Mesendoderm (in vitro differentiated cells): ENCODE results near the gene TMEM125.

Source experiments
- DNase-seq: peaks from one replicate; pipeline ENCODE4 v3.0.0; 2013
- H2AK5ac ChIP-seq: 2 replicates; pipeline ENCODE4 v1.6.1; 2013; ENCODE audit warnings: low read length, inconsistent platforms
- H2BK120ac ChIP-seq: 2 replicates; pipeline ENCODE4 v1.6.1; 2013; ENCODE audit warnings: low read depth, mild to moderate bottlenecking, low read length, moderate library complexity, mixed read lengths
- H2BK15ac ChIP-seq: replicated peaks from 2 replicates; pipeline ENCODE4 v1.6.1; 2013; ENCODE audit warnings: low read depth, mild to moderate bottlenecking, moderate library complexity
- H2BK5ac ChIP-seq: 2 replicates; pipeline ENCODE4 v1.6.1; 2013; ENCODE audit warnings: low read length, inconsistent platforms
- H3K18ac ChIP-seq: 2 replicates; pipeline ENCODE4 v1.6.1; 2013; ENCODE audit warnings: mild to moderate bottlenecking, low read length, mixed read lengths
- H3K23ac ChIP-seq: one replicate; pipeline ENCODE4 v1.6.1; 2013; ENCODE audit warnings: low read length
- H3K27ac ChIP-seq: 2 replicates; pipeline ENCODE4 v1.5.1; 2013; ENCODE audit warnings: low read depth, mild to moderate bottlenecking, inconsistent platforms, low read length, moderate library complexity
- H3K27me3 ChIP-seq: 2 replicates; pipeline ENCODE4 v1.6.1; 2013; ENCODE audit warnings: low read length, control low read depth, mild to moderate bottlenecking, inconsistent platforms; ENCODE audit not compliant: insufficient read depth, poor library complexity
- H3K36me3 ChIP-seq: 2 replicates; pipeline ENCODE4 v1.6.1; 2013; ENCODE audit warnings: low read length, inconsistent platforms; ENCODE audit not compliant: control insufficient read depth, insufficient read depth
- H3K4ac ChIP-seq: one replicate; pipeline ENCODE4 v1.6.1; 2013; ENCODE audit warnings: low read depth, mild to moderate bottlenecking, low read length, moderate library complexity
- H3K4me1 ChIP-seq: 2 replicates; pipeline ENCODE4 v1.6.1; 2013; ENCODE audit warnings: low read depth, low read length, inconsistent platforms; ENCODE audit not compliant: control insufficient read depth
- H3K4me2 ChIP-seq: 2 replicates; pipeline ENCODE4 v1.6.1; 2013; ENCODE audit warnings: low read length
- H3K4me3 ChIP-seq: 2 replicates; pipeline ENCODE4 v1.5.1; 2013; ENCODE audit warnings: mild to moderate bottlenecking, low read length
- H3K56ac ChIP-seq: one replicate; pipeline ENCODE4 v1.6.1; 2013; ENCODE audit warnings: low read length
- H3K79me1 ChIP-seq: 2 replicates; pipeline ENCODE4 v1.6.1; 2013; ENCODE audit warnings: low read length, inconsistent platforms
- H3K79me2 ChIP-seq: 2 replicates; pipeline ENCODE4 v1.6.1; 2013; ENCODE audit warnings: mild to moderate bottlenecking, low read length; ENCODE audit not compliant: control insufficient read depth, insufficient read depth
- H3K9ac ChIP-seq: 2 replicates; pipeline ENCODE4 v1.6.1; 2013; ENCODE audit warnings: low read length, inconsistent platforms
- H4K5ac ChIP-seq: one replicate; pipeline ENCODE4 v1.6.1; 2013; ENCODE audit warnings: low read length
- H4K8ac ChIP-seq: one replicate; pipeline ENCODE4 v1.6.1; 2013; ENCODE audit warnings: low read depth, mild to moderate bottlenecking, control low read depth, low read length, moderate library complexity
- WGBS: extraction: QIAGEN DNeasy Blood & Tissue Kit; methylation state at CpG from one replicate; pipeline ENCODE4 v1.1.7; 2013; ENCODE audit warnings: low lambda C conversion rate, missing lambda C conversion rate; ENCODE audit not compliant: insufficient coverage; ENCODE audit errors: extremely low coverage; 5-methylcytosine and 5-hydroxymethylcytosine counted together

Gene TMEM125

DNA sequence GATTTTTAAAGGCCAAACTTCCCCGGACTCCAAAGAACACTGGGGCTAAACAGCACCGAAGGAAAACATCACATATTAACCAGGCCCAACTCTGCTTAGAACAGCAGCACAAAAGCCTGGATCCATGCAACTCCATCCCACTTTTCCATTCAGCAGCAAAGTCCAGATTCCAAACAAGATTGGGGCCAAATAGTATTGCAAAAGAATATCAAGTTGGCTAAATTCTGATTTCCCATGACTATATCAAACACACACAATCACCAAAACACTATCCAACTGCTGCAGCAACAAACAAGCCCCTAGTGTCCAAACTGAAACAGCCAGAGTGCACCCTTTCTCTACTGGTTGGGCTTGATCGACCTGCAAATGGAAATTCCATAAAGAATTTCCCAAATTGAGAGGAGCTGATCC is 19.4 kb upstream of the TMEM125 start:
- Histone ChIP-seq H4K8ac (no peak overlapping the region), H3K79me1 (no peaks in the 10 kb centered on the region), H3K4me3 (no peak overlapping the region), H3K23ac (no peak overlapping the region), H3K4me2 (no peak overlapping the region), H3K4ac (no peak overlapping the region), H2BK5ac (no peak overlapping the region), H3K79me2 (no peaks in the 10 kb centered on the region), H3K27ac (no peak overlapping the region), H2BK120ac (no peak overlapping the region), H3K36me3 (no peaks in the 10 kb centered on the region), H2BK15ac (no peak overlapping the region), H2AK5ac (no peak overlapping the region), H4K5ac (no peak overlapping the region), H3K9ac (no peak overlapping the region), H3K56ac (no peak overlapping the region), H3K4me1 (no peaks in the 10 kb centered on the region), H3K27me3 (no peaks in the 10 kb centered on the region), H3K18ac (no peak overlapping the region)
- no CpG with 5 or more reads among the region's 3 CpGs for WGBS
- no peak for DNase-seq

DNA sequence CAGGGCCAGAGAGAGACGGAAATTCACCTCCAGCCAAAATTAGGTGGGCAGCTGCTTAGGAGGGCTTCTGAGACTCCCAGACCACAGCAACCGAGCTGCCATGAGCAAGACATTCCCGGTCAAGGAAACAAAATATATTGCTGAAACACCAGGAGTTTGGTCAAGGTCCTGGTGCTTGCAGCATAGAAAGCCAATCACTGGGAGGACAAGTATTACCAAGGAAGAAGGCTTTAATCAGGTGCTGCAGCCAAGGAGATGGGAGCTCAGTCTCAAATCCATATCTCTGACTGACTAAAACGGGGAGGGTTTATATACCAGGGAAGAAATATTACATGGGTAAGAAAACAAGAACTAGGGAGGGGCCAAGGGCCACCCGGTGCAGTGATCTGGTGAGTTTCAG is 18.8 kb upstream of the TMEM125 start:
- H3K23ac ChIP-seq, result no peak overlapping the region
- H4K8ac ChIP-seq, result no peak overlapping the region
- no peak overlapping the region for H2BK5ac ChIP-seq
- H3K56ac ChIP-seq, result no peak overlapping the region
- H3K4ac ChIP-seq, result no peak overlapping the region
- H2BK15ac ChIP-seq, result no peak overlapping the region
- no peak overlapping the region for H3K4me2 ChIP-seq
- no peaks in the 10 kb centered on the region for H3K79me2 ChIP-seq
- WGBS, result no CpG with 5 or more reads among the region's 5 CpGs
- no peak overlapping the region for H3K27ac ChIP-seq
- H3K79me1 ChIP-seq, result no peaks in the 10 kb centered on the region
- H3K9ac ChIP-seq, result no peak overlapping the region
- H3K18ac ChIP-seq, result no peak overlapping the region
- H4K5ac ChIP-seq, result no peak overlapping the region
- H2BK120ac ChIP-seq, result no peak overlapping the region
- no peaks in the 10 kb centered on the region for H3K27me3 ChIP-seq
- H3K36me3 ChIP-seq, result no peaks in the 10 kb centered on the region
- H3K4me3 ChIP-seq, result no peak overlapping the region
- H2AK5ac ChIP-seq, result no peak overlapping the region
- H3K4me1 ChIP-seq, result no peaks in the 10 kb centered on the region
- no peak for DNase-seq

DNA sequence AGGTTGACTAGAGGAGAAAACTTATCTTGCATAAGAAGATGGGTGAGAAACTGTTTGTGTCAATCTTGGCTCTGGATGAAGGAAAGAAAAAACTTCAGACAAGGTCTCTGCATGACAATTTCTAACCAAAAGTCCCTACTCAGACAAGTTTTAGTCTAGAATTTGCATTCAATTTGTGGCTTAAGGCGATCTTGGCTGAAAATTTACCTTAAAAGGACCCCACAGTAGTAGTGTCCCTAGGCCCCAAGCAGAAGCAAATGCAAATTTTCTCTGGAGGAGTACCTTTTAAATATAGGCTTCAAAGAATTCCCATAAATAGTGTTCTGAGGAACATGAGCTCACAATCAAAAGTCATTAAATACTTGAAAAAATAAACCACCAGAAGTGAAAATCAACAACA is 17.6 kb upstream of the TMEM125 start:
- Histone ChIP-seq H3K79me2 (no peaks in the 10 kb centered on the region), H3K56ac (no peak overlapping the region), H3K4me2 (no peak overlapping the region), H2AK5ac (no peak overlapping the region), H3K4me1 (no peaks in the 10 kb centered on the region), H3K23ac (no peak overlapping the region), H2BK5ac (no peak overlapping the region), H2BK15ac (no peak overlapping the region), H3K36me3 (no peaks in the 10 kb centered on the region), H3K9ac (no peak overlapping the region), H3K27ac (no peak overlapping the region), H3K27me3 (no peaks in the 10 kb centered on the region), H3K4ac (no peak overlapping the region), H3K79me1 (no peaks in the 10 kb centered on the region), H4K5ac (no peak overlapping the region), H3K4me3 (no peak overlapping the region), H4K8ac (no peak overlapping the region), H3K18ac (no peak overlapping the region), H2BK120ac (no peak overlapping the region)
- no peak for DNase-seq
- no CpG with 5 or more reads among the region's 1 CpG for WGBS

DNA sequence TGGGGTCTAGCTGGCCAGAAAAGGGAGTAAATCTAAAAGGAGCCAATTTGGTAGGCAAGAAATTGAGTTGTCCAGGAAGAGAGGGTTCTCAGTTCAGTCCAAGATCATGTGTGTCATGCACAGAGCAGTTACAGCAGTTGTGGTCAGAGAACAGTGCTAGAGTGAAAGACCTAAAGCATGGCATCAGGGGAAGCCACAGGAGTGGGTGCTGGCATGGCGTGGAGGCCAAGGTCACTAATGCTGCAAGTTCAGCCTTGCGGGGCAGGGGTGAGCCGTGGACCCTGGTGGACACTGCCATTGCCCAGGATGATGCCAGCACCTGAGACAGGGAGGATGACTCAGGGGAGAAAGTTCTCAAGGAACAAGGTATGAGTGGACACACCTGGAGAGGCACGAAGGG is 16.6 kb upstream of the TMEM125 start:
- Histone ChIP-seq H3K79me2 (no peaks in the 10 kb centered on the region), H3K36me3 (no peaks in the 10 kb centered on the region), H3K4me2 (no peak overlapping the region), H3K27me3 (no peaks in the 10 kb centered on the region), H4K5ac (no peak overlapping the region), H2BK15ac (no peak overlapping the region), H3K23ac (no peak overlapping the region), H3K18ac (no peak overlapping the region), H2BK5ac (no peak overlapping the region), H3K27ac (no peak overlapping the region), H3K79me1 (no peaks in the 10 kb centered on the region), H4K8ac (no peak overlapping the region), H3K9ac (no peak overlapping the region), H2AK5ac (no peak overlapping the region), H3K4me1 (no peaks in the 10 kb centered on the region), H3K56ac (no peak overlapping the region), H2BK120ac (no peak overlapping the region), H3K4ac (no peak overlapping the region), H3K4me3 (no peak overlapping the region)
- DNase-seq, result no peak
- no CpG with 5 or more reads among the region's 4 CpGs for WGBS

DNA sequence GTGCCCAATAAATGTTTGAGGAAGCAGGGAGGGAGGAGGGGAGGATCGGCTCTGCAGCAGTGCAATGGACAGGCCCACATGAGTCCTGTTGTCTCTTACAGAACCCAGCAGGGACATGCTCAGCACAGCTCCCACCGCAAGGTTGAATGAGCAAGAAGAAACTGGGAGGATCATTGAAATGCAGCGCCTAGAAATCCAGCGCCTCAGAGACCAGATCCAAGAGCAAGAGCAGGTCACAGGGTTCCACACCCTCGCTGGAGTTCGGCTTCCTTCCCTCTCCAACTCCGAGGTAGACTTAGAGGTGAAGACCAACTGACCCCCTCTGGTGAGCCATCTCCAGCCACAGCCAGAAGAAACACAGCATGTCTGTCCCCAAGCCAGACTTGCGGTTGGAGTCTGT is 15.9 kb upstream of the TMEM125 start:
- no peak overlapping the region for H2BK15ac ChIP-seq
- no peaks in the 10 kb centered on the region for H3K79me2 ChIP-seq
- no peak overlapping the region for H3K4ac ChIP-seq
- no peak overlapping the region for H3K27ac ChIP-seq
- H3K4me3 ChIP-seq, result no peak overlapping the region
- no peak overlapping the region for H4K8ac ChIP-seq
- no peak overlapping the region for H2AK5ac ChIP-seq
- H3K27me3 ChIP-seq, result no peaks in the 10 kb centered on the region
- no peaks in the 10 kb centered on the region for H3K79me1 ChIP-seq
- no peaks in the 10 kb centered on the region for H3K4me1 ChIP-seq
- H3K23ac ChIP-seq, result no peak overlapping the region
- no peak overlapping the region for H3K9ac ChIP-seq
- no peak overlapping the region for H2BK5ac ChIP-seq
- H3K56ac ChIP-seq, result no peak overlapping the region
- H4K5ac ChIP-seq, result no peak overlapping the region
- no peak for DNase-seq
- no CpG with 5 or more reads among the region's 8 CpGs for WGBS
- H3K36me3 ChIP-seq, result no peaks in the 10 kb centered on the region
- no peak overlapping the region for H2BK120ac ChIP-seq
- no peak overlapping the region for H3K4me2 ChIP-seq
- no peak overlapping the region for H3K18ac ChIP-seq

DNA sequence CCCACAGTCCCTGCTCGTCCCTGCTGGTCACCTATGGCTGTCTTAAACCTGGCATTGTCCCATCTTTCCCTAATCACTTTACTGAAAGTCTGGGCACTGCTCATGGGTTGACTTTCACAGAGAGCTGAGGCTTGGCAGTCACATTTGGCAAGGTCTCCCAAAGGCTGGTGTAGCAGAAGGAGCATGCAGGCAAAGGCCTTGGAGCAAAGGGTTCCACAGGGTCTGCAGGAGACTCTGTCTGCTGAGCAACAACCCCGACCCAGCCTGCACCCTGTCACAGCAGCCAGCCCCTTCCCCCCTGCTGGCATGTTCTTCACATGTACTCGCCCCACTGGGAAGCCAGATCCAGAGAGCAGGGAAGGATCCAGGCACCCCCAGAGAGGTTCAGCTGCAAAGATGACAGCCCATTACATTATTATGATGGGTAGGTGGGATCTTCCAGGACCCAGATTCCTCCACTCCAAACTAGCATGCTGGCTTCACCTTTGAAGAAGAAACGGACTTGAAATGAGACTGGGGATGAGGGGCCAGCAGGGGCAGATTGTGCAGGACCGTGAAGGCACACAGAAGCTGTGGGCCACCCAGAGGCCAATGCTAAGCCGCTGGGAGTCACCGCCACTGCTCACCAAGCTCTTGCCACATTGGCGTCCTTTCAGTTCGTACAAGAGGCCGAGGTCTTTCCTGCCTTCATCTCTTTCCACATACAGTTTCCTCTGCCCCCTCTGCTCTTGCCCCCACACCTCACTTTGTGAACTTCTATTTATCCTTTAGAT is 14.2 kb upstream of the TMEM125 start:
- Histone ChIP-seq H3K4me2 (no peak overlapping the region), H3K27me3 (no peaks in the 10 kb centered on the region), H3K56ac (no peak overlapping the region), H3K36me3 (no peaks in the 10 kb centered on the region), H2BK5ac (no peak overlapping the region), H3K4me3 (no peak overlapping the region), H2AK5ac (no peak overlapping the region), H2BK120ac (no peak overlapping the region), H3K79me2 (no peaks in the 10 kb centered on the region), H3K27ac (no peak overlapping the region), H3K23ac (no peak overlapping the region), H3K4ac (no peak overlapping the region), H4K8ac (no peak overlapping the region), H3K79me1 (no peaks in the 10 kb centered on the region), H3K9ac (no peak overlapping the region), H3K4me1 (no peaks in the 10 kb centered on the region), H4K5ac (no peak overlapping the region), H2BK15ac (no peak overlapping the region), H3K18ac (no peak overlapping the region)
- WGBS, result no CpG with 5 or more reads among the region's 10 CpGs
- no peak for DNase-seq
